HG03066 (cell line): Measurements from ENCODE around the gene PTPN12.
"Not testable (repeated sequence)": the region's sequence is repeated elsewhere in the genome, so short reads cannot be mapped to it uniquely, and the experiment has no call there.

Experiments
- ATAC-seq: cut with Tn5 transposase; IDR thresholded peaks from one replicate; pipeline ENCODE4 v1.9.1; 2021; ENCODE audit warnings: low read depth; ENCODE audit not compliant: unreplicated experiment

Gene PTPN12

GRCh38 chr7:77537136-77537777 is at the start of gene PTPN12:
PTPN12 (plus strand) TSS chr7:77537295; CDS start chr7:77537547, 252 bp downstream.
- ATAC-seq = peak; percentile 30

- no peak for ATAC-seq
Observed at GRCh38 chr7:77488986-77489385, 48.1 kb upstream of the PTPN12 start.

- ATAC-seq = no peak
Observed at GRCh38 chr7:77497079-77497478, 40.0 kb upstream of the PTPN12 start.

- no peak for ATAC-seq
Observed at GRCh38 chr7:77498659-77499379, 38.3 kb upstream of the PTPN12 start.

- no peak for ATAC-seq
Observed at GRCh38 chr7:77501192-77501515, 35.9 kb upstream of the PTPN12 start.

- ATAC-seq = no peak
Observed at GRCh38 chr7:77504951-77505350, 32.1 kb upstream of the PTPN12 start.

- no peak for ATAC-seq
Observed at GRCh38 chr7:77506899-77507298, 30.2 kb upstream of the PTPN12 start.

- not testable (repeated sequence) for ATAC-seq
Observed at GRCh38 chr7:77513002-77513670, 24.0 kb upstream of the PTPN12 start.

- ATAC-seq = no peak
Observed at GRCh38 chr7:77516085-77516484, 21.0 kb upstream of the PTPN12 start.

GRCh38 chr7:77520261-77520660 is 16.8 kb upstream of the PTPN12 start:
- ATAC-seq = no peak

GRCh38 chr7:77521537-77521936 is 15.6 kb upstream of the PTPN12 start:
- ATAC-seq = not testable (repeated sequence)

- no peak for ATAC-seq
Observed at GRCh38 chr7:77524731-77525130, 12.4 kb upstream of the PTPN12 start.

- ATAC-seq = no peak
Observed at GRCh38 chr7:77525231-77525630, 11.9 kb upstream of the PTPN12 start.

- ATAC-seq = no peak
Observed at GRCh38 chr7:77528368-77528767, 8.7 kb upstream of the PTPN12 start.

GRCh38 chr7:77529279-77529678 is 7.8 kb upstream of the PTPN12 start:
- ATAC-seq = no peak

GRCh38 chr7:77531038-77531437 is 6.1 kb upstream of the PTPN12 start:
- ATAC-seq = no peak

GRCh38 chr7:77532247-77532646 is 4.8 kb upstream of the PTPN12 start:
- no peak for ATAC-seq

GRCh38 chr7:77532732-77533131 is 4.4 kb upstream of the PTPN12 start:
- ATAC-seq = not testable (repeated sequence)

GRCh38 chr7:77534046-77534445 is 3.0 kb upstream of the PTPN12 start:
- ATAC-seq = not testable (repeated sequence)

GRCh38 chr7:77536017-77536412 is 1.1 kb upstream of the PTPN12 start:
- ATAC-seq = no peak

GRCh38 chr7:77536413-77537135 is 521 bp upstream of the PTPN12 start:
- ATAC-seq = peak; percentile 92
